IMR-90 (cell line): ENCODE measurements around the gene EVL. TPM values are rescaled to one million over a fixed set of nuclear protein-coding genes. Genes with fewer than 3 reads are reported as not detected.

ENCODE experiments used
- ATAC-seq: fragments of 200-7000 bp; cut with Tn5 transposase; 2 replicates; pipeline ENCODE4 v1.9.1; 2020; ENCODE audit warnings: low read depth, mild to moderate bottlenecking, moderate library complexity
- BruUV-seq: library from RNA; stranded (reverse); fragments of 400-500 nt; replicated peaks from 2 replicates; lab custom pipeline; 2021; lab: Mats Ljungman, UMichigan
- CTCF ChIA-PET: fragments of 300-600 bp; formaldehyde crosslinking; extraction: SDS; loops from one replicate; lab custom pipeline; 2021; ENCODE audit warnings: antibody characterized with exemption; lab: Yijun Ruan, JAX
- POLR2A ChIA-PET: fragments of 300-600 bp; sonication (Branson Sonifier 250); formaldehyde crosslinking; loops from one replicate; lab custom pipeline; 2022; ENCODE audit warnings: antibody characterized with exemption; ENCODE audit not compliant: unreplicated experiment; lab: Charles Lee
- DNase-seq: peaks from one replicate; pipeline ENCODE4 v3.0.0; 2013
- H2AFZ ChIP-seq: replicated peaks from 2 replicates; pipeline ENCODE3; 2013; ENCODE audit warnings: low read length, mild to moderate bottlenecking; ENCODE audit not compliant: poor library complexity
- H2AK5ac ChIP-seq: 2 replicates; pipeline ENCODE4 v1.6.1; 2013; ENCODE audit warnings: low read depth, low read length, inconsistent platforms
- H2AK9ac ChIP-seq: replicated peaks from 2 replicates; pipeline ENCODE3; 2013; ENCODE audit warnings: mild to moderate bottlenecking, low read depth, low read length, moderate library complexity; ENCODE audit not compliant: poor library complexity
- H2BK120ac ChIP-seq: 2 replicates; pipeline ENCODE4 v1.6.1; 2013; ENCODE audit warnings: low read depth, low read length, inconsistent platforms
- H2BK15ac ChIP-seq: 3 replicates; pipeline ENCODE4 v1.6.1; 2013; ENCODE audit warnings: low read depth, low read length, inconsistent platforms
- H2BK20ac ChIP-seq: 2 replicates; pipeline ENCODE4 v1.6.1; 2013; ENCODE audit warnings: low read depth, mild to moderate bottlenecking, inconsistent platforms, low read length, moderate library complexity
- H2BK5ac ChIP-seq: 2 replicates; pipeline ENCODE4 v1.6.1; 2013; ENCODE audit warnings: mild to moderate bottlenecking, low read depth, low read length, inconsistent platforms; ENCODE audit not compliant: poor library complexity, severe bottlenecking
- H3K14ac ChIP-seq: replicated peaks from 2 replicates; pipeline ENCODE4 v1.6.1; 2013; ENCODE audit warnings: low read depth, low read length, inconsistent platforms
- H3K18ac ChIP-seq: 2 replicates; pipeline ENCODE4 v1.6.1; 2013; ENCODE audit warnings: low read depth, low read length, control low read depth
- H3K23ac ChIP-seq: 2 replicates; pipeline ENCODE4 v1.6.1; 2013; ENCODE audit warnings: low read depth, low read length, inconsistent platforms
- H3K27ac ChIP-seq: 2 replicates; pipeline ENCODE4 v1.5.1; 2013; ENCODE audit warnings: mild to moderate bottlenecking, control low read depth, low read length; ENCODE audit not compliant: insufficient read depth
- H3K27me3 ChIP-seq: 2 replicates; pipeline ENCODE4 v1.6.1; 2013; ENCODE audit warnings: low read length; ENCODE audit not compliant: control insufficient read depth, insufficient read depth
- H3K36me3 ChIP-seq: 2 replicates; pipeline ENCODE4 v1.6.1; 2013; ENCODE audit warnings: low read length, mixed read lengths; ENCODE audit not compliant: control insufficient read depth, insufficient read depth
- H3K4ac ChIP-seq: 2 replicates; pipeline ENCODE4 v1.6.1; 2013; ENCODE audit warnings: low read depth, low read length, inconsistent platforms
- H3K4me1 ChIP-seq: 2 replicates; pipeline ENCODE4 v1.6.1; 2013; ENCODE audit warnings: low read length, mixed read lengths; ENCODE audit not compliant: control insufficient read depth, insufficient read depth
- H3K4me2 ChIP-seq: 2 replicates; pipeline ENCODE4 v1.6.1; 2013; ENCODE audit warnings: low read depth, mild to moderate bottlenecking, control low read depth, low read length, moderate library complexity
- H3K4me3 ChIP-seq: 2 replicates; pipeline ENCODE4 v1.5.1; 2013; ENCODE audit warnings: low read depth, mild to moderate bottlenecking, control low read depth, low read length, moderate library complexity; ENCODE audit not compliant: insufficient read depth
- H3K56ac ChIP-seq: 2 replicates; pipeline ENCODE4 v1.6.1; 2013; ENCODE audit warnings: low read length, inconsistent platforms; ENCODE audit not compliant: insufficient read depth; ENCODE audit errors: extremely low read depth
- H3K79me1 ChIP-seq, 2 experiments: 2 replicates each; pipeline ENCODE4 v1.6.1; 2013; ENCODE audit warnings: low read length in 2 of 2, inconsistent platforms in 1 of 2, low read depth in 1 of 2
- H3K9ac ChIP-seq: 2 replicates; pipeline ENCODE4 v1.6.1; 2013; ENCODE audit warnings: low read depth, low read length, control low read depth
- H3K9me1 ChIP-seq: 2 replicates; pipeline ENCODE4 v1.6.1; 2013; ENCODE audit warnings: low read length, inconsistent platforms; ENCODE audit not compliant: insufficient read depth
- H3K9me3 ChIP-seq: 2 replicates; pipeline ENCODE4 v1.6.1; 2013; ENCODE audit warnings: low read length; ENCODE audit not compliant: control insufficient read depth, insufficient read depth
- H4K20me1 ChIP-seq: 2 replicates; pipeline ENCODE4 v1.6.1; 2013; ENCODE audit warnings: low read length, inconsistent platforms; ENCODE audit not compliant: insufficient read depth
- H4K5ac ChIP-seq: 2 replicates; pipeline ENCODE4 v1.6.1; 2013; ENCODE audit warnings: mild to moderate bottlenecking, low read depth, low read length, control low read depth
- H4K8ac ChIP-seq, 2 experiments: 2 replicates each; pipeline ENCODE4 v1.6.1; 2013; ENCODE audit warnings: low read depth in 2 of 2, low read length in 2 of 2, control low read depth in 1 of 2, inconsistent platforms in 1 of 2
- H4K91ac ChIP-seq: 2 replicates; pipeline ENCODE4 v1.6.1; 2013; ENCODE audit warnings: low read depth, low read length, inconsistent platforms; ENCODE audit not compliant: insufficient read depth
- CHD1 ChIP-seq: IDR thresholded peaks from 2 replicates; pipeline ENCODE4 v1.6.1; 2012; ENCODE audit warnings: low read depth, low read length, improper control_type of control experiment
- MAFK ChIP-seq: IDR thresholded peaks from 2 replicates; pipeline ENCODE4 v1.6.1; 2012; ENCODE audit warnings: low read depth, low read length, improper control_type of control experiment
- NFE2L2 ChIP-seq: fragments of 150-350 bp; IDR thresholded peaks from 2 replicates; pipeline ENCODE4 v1.6.1; 2016; ENCODE audit warnings: low read depth, mild to moderate bottlenecking, low read length
- RAD21 ChIP-seq: IDR thresholded peaks from 2 replicates; pipeline ENCODE4 v1.6.1; 2012; ENCODE audit warnings: low read length, improper control_type of control experiment
- RCOR1 ChIP-seq: IDR thresholded peaks from 2 replicates; pipeline ENCODE4 v1.6.1; 2012; ENCODE audit warnings: mild to moderate bottlenecking, low read length, improper control_type of control experiment; ENCODE audit not compliant: insufficient replicate concordance
- WGBS, 2 experiments: methylation state at CpG; one replicate each; pipeline versions ENCODE4 v1.1.5 to v1.1.7; 2013; ENCODE audit warnings: missing lambda C conversion rate in 2 of 2; ENCODE audit not compliant: insufficient read length in 1 of 2; ENCODE audit errors: extremely low coverage in 2 of 2; 5-methylcytosine and 5-hydroxymethylcytosine counted together
- dilution Hi-C: fragments of 300-500 bp; cut with HindIII; formaldehyde crosslinking; loops from one replicate; pipeline ENCODE4 v1.14.3; 2018; ENCODE audit warnings: low sequenced_read_pairs; ENCODE audit not compliant: unreplicated experiment
- in situ Hi-C: fragments of 300-500 bp; cut with MboI; formaldehyde crosslinking; loops from 3 replicates; pipeline ENCODE4 v1.14.3; 2019; ENCODE audit warnings: low sequenced_read_pairs, inconsistent platforms, mixed read lengths
- intact Hi-C: fragments of 100-400 bp; cut with micrococcal nuclease; formaldehyde crosslinking; loops from 2 replicates; pipeline ENCODE4 v1.10.0; 2022
- polyA plus RNA-seq, 3 experiments: library from polyadenylated mRNA; depleted of rRNA; stranded (reverse); fragments of >200 nt; gene quantifications; 2 replicates each; pipeline ENCODE4 v1.2.3, GENCODE V29; 2012; ENCODE audit warnings: low replicate concordance in 1 of 3
- total RNA-seq: library from RNA; depleted of rRNA; stranded (reverse); fragments of >200 nt; gene quantifications from 2 replicates; pipeline ENCODE4 v1.2.3, GENCODE V29; 2012
- TF ChIP-seq, protein P1 (sequence below): fragments of 150-350 bp; IDR thresholded peaks from 2 replicates; pipeline ENCODE4 v1.6.1; 2017; ENCODE audit warnings: mild to moderate bottlenecking, antibody characterized with exemption, low read length, low read depth

The EVL gene
- total and polyA plus RNA-seq, 2 of the 4 experiments (the other 2 are of a cell fraction) = 7.2 to 36.5 TPM

DNA sequence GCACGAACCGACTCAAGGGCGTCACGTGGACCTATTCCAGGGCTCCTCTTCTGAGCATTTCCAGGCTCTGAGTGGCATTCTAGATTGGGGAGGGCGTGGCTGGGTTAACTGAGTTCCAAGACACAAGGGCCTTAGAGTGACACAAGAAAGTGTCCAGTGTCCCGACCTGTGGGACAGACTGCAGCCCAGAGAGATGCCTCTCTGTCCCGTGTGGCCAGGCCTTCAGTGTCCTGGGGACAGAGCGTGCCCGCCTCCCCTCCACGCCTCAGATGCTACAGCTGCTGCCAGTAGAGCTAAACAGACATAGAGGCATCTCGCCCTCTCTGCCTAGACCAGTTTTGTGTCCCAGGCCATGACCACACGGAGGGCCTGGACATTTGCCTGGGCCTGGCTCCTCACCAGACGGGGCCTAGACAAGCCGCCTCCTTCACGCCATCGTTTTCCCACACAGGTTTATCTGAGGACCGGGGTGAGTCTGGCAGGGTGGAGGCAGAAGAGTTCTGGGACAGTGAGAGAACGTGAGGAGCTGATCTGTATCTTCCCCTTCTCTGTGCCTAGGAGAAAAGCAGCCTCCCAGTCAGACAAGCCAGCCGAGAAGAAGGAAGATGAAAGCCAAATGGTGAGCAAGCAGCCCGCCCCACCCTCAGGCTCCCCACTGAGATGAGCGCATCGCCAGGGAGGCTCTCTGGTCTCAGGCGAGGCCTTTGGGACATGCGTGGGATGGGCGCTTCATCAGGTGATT, 67.1 kb downstream of the EVL start:
- Histone ChIP-seq H3K4me1 (0 out of 2 replicates have a peak, but pooled peaks cover 3% of the 10 kb centered on the region), H3K27ac (no peak overlapping the region), H3K4ac (no peak overlapping the region), H2AFZ (no peak overlapping the region), H3K9me1 (peaks cover 13% of the 10 kb centered on the region; the same call in 1 of the 2 replicates), H2BK15ac (no peak overlapping the region), H2BK5ac (no peak overlapping the region), H3K18ac (no peak overlapping the region), H3K56ac (no peak overlapping the region), H2AK9ac (peak overlapping the region; percentile 44), H3K23ac (no peak overlapping the region), H2AK5ac (no peak overlapping the region), H2BK20ac (no peak overlapping the region), H4K20me1 (no peaks in the 10 kb centered on the region), H3K36me3 (peaks cover 34% of the 10 kb centered on the region), H3K4me3 (no peak overlapping the region), H4K8ac (no peak overlapping the region), H4K91ac (no peak overlapping the region), H3K4me2 (no peak overlapping the region), H3K79me1 (no peaks in the 10 kb centered on the region), H3K9ac (no peak overlapping the region), H3K27me3 (no peaks in the 10 kb centered on the region), H3K14ac (no peak overlapping the region), H2BK120ac (no peak overlapping the region), H3K9me3 (no peaks in the 10 kb centered on the region), H4K5ac (no peak overlapping the region)
- 87% methylated on average over 8 of the region's 25 CpGs; no CpG with 5 or more reads in 1 of the 2 experiments for WGBS, 2 experiments
- dilution Hi-C loops (no loop called here), intact Hi-C loops (no loop called here), in situ Hi-C loops (no loop called here)
- BruUV-seq = no TSS peak
- no peak for ATAC-seq
- ChIA-PET CTCF (no interaction called here), POLR2A (no interaction called here)
- TF ChIP-seq MAFK = no peak
- no peak for TF ChIP-seq RAD21
- TF ChIP-seq, protein P1, sequence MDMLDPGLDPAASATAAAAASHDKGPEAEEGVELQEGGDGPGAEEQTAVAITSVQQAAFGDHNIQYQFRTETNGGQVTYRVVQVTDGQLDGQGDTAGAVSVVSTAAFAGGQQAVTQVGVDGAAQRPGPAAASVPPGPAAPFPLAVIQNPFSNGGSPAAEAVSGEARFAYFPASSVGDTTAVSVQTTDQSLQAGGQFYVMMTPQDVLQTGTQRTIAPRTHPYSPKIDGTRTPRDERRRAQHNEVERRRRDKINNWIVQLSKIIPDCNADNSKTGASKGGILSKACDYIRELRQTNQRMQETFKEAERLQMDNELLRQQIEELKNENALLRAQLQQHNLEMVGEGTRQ = no peak
- no peak for TF ChIP-seq CHD1
- TF ChIP-seq NFE2L2 = no peak
- TF ChIP-seq RCOR1 = no peak
- DNase-seq = no peak
